Stomach (tissue), 9 donors: ENCODE data around the gene IRX1. TPM values are rescaled to one million over a fixed set of nuclear protein-coding genes. Genes with fewer than 3 reads are reported as not detected.

ENCODE experiments used
- DNase-seq, 2 donors: peaks; one replicate each; pipeline versions ENCODE4 v3.0.0 to v3.0.0-alpha.2; 2013 to 2019
- H3K27ac ChIP-seq, 5 donors: fragments of 200-600 bp in 4 of 5; sonication (generic) in 4 of 5; one replicate each; pipeline ENCODE4 v1.5.1; 2013 to 2019; ENCODE audit warnings: mild to moderate bottlenecking in 1 of 5, moderate library complexity in 1 of 5
- H3K27me3 ChIP-seq, 3 donors: fragments of 200-600 bp; sonication (generic); one replicate each; pipeline ENCODE4 v1.5.1; 2017 to 2019; ENCODE audit warnings: mixed run types in 1 of 3
- H3K36me3 ChIP-seq, 4 donors: fragments of 200-600 bp; sonication (generic); 1 replicate in 3 of 4; 2 replicates in 1 of 4; pipeline ENCODE4 v1.5.1; 2016 to 2019
- H3K4me1 ChIP-seq, 4 donors: fragments of 200-600 bp; sonication (generic); one replicate each; pipeline ENCODE4 v1.5.1; 2016 to 2019
- H3K4me3 ChIP-seq, 4 donors: fragments of 200-600 bp; sonication (generic) in 3 of 4; one replicate each; pipeline ENCODE4 v1.5.1; 2016 to 2019; ENCODE audit warnings: mild to moderate bottlenecking in 1 of 4
- H3K9me3 ChIP-seq, 4 donors: fragments of 200-600 bp; sonication (generic); one replicate each; pipeline ENCODE4 v1.5.1; 2016 to 2019
- EP300 ChIP-seq: sonication (generic); formaldehyde crosslinking; IDR thresholded peaks from one replicate; pipeline ENCODE4 v1.6.1; 2017; ENCODE audit warnings: antibody characterized with exemption
- POLR2A ChIP-seq, 4 donors: fragments of 450-650 bp; IDR thresholded peaks; one replicate each; pipeline ENCODE4 v1.6.1; 2016; ENCODE audit warnings: antibody characterized with exemption in 4 of 4, control low read depth in 2 of 4, mild to moderate bottlenecking in 1 of 4, moderate library complexity in 1 of 4
- POLR2AphosphoS5 ChIP-seq, 3 donors: sonication (generic); formaldehyde crosslinking; IDR thresholded peaks; one replicate each; pipeline ENCODE4 v1.6.1; 2016; ENCODE audit warnings: antibody characterized with exemption in 3 of 3
- WGBS, 5 donors: extraction: QIAGEN DNeasy Blood & Tissue Kit in 3 of 5; methylation state at CpG; one replicate each; pipeline versions ENCODE4 v1.1.5 to v1.1.7; 2013 to 2018; 5-methylcytosine and 5-hydroxymethylcytosine counted together
- intact Hi-C: fragments of 100-400 bp; cut with DNase I; formaldehyde crosslinking; loops from one replicate; pipeline ENCODE4 v1.15.1; 2023; ENCODE audit warnings: low total_unique reads
- polyA plus RNA-seq, 3 donors: library from polyadenylated mRNA; stranded (reverse); fragments of 200-250 nt; gene quantifications; one replicate each; pipeline ENCODE4 v1.2.3, GENCODE V29; 2013
- total RNA-seq, 5 donors: library from RNA; depleted of rRNA; stranded (reverse); fragments of >200 nt; gene quantifications; one replicate each; pipeline versions ENCODE4 v1.1.0 to v1.2.3, GENCODE V29; 2014 to 2016
- TF ChIP-seq, protein P1 (sequence below), 7 experiments: fragments of 450-650 bp in 4 of 7; fragments of 200-600 bp in 3 of 7; sonication (generic) in 3 of 7; IDR thresholded peaks; one replicate each; pipeline ENCODE4 v1.5.1; 2016 to 2019; ENCODE audit warnings: antibody characterized with exemption in 7 of 7, control low read depth in 2 of 7, mild to moderate bottlenecking in 1 of 7
- donor health status: healthy with polysubstance abuse.
- donor health status: Bipolar disorder and iron deficiency.
- donor health status: healthy.

IRX1 gene
- total and polyA plus RNA-seq, 8 donors, result 0.13 TPM; not detected in 7

DNA sequence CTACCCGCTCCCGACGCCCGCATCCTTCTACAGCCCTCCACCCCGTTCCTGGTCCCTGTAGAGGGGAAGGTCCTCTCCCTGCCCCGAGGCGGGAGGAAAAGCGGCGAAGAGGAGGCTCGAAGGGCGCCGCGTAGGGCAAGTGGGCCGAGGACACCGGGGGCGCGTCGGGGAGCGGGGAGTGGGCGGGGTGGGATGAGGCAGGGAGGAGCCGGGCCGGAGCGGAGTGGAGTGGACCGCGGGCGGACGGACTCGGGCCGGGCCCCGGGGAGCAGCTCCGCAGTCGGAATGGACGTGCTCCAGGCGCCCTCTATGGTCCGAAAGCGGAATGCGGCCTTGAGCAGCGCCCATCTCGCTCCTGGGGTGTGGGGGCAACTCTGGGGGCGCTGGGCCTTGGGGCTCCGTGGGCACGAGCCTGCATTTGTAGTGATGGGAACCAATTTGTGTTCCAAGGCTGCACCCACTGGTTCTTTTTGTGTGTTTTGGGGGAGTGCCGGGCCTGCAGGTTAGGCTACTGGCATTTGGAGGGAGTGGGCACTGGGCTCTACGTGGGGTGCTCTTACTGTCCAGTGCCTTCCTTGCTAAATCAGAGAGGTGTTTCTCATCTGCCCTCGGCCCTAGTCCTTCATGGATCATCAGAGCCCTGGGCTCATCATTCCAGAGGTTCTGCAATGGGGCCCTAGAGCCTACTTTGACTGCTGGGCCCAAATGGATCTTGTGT lies 7.3 kb downstream of the IRX1 start:
- peak; percentile 36 to 68 for DNase-seq
- H3K4me1 ChIP-seq, result peaks cover 18 to 50% (median 29%) of the 10 kb centered on the region in 4 donors
- peaks cover 0 to 19% (median 0%) of the 10 kb centered on the region in 4 donors for H3K9me3 ChIP-seq
- TF ChIP-seq POLR2A (IDR thresholded peaks at IDR 0.05), result no peak
- TF ChIP-seq, protein P1, sequence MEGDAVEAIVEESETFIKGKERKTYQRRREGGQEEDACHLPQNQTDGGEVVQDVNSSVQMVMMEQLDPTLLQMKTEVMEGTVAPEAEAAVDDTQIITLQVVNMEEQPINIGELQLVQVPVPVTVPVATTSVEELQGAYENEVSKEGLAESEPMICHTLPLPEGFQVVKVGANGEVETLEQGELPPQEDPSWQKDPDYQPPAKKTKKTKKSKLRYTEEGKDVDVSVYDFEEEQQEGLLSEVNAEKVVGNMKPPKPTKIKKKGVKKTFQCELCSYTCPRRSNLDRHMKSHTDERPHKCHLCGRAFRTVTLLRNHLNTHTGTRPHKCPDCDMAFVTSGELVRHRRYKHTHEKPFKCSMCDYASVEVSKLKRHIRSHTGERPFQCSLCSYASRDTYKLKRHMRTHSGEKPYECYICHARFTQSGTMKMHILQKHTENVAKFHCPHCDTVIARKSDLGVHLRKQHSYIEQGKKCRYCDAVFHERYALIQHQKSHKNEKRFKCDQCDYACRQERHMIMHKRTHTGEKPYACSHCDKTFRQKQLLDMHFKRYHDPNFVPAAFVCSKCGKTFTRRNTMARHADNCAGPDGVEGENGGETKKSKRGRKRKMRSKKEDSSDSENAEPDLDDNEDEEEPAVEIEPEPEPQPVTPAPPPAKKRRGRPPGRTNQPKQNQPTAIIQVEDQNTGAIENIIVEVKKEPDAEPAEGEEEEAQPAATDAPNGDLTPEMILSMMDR (IDR thresholded peaks at IDR 0.05), result peak in 2 of 7 experiments; percentile 27 to 44
- no peaks in the 10 kb centered on the region for H3K36me3 ChIP-seq
- H3K27ac ChIP-seq, result no peak overlapping the region
- H3K4me3 ChIP-seq, result peak overlapping the region in 3 of 4 donors; percentile 14 to 37 (median 16)
- WGBS, 5 donors, result 6 to 21% (median 7%) methylated on average over 7 to 45 of the region's 45 CpGs
- H3K27me3 ChIP-seq, result peaks cover 54 to 100% (median 92%) of the 10 kb centered on the region in 3 donors
- intact Hi-C loops, result no loop called here

DNA sequence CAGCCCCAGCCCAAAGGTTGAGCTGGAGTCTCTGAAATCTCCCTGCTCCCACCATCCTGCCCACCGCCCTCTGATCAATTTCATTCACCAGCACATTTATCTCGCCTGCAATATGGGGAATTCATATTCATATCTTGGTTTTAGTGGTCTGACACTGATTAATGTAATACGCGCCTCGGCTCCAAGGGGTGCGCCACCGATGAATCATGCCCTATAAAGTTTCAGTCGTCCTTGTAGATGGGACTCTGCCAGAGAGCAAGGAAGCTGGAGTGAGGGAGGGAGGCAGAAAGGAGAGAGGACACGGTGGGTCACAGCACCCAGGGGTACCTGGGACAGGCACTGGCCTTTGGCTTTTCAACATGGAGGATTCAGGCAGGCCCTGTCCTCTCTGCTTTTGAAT lies 8.9 kb downstream of the IRX1 start:
- intact Hi-C loops, result no loop called here
- TF ChIP-seq, protein P1 (IDR thresholded peaks at IDR 0.05), result no peak
- no peak for TF ChIP-seq POLR2A (IDR thresholded peaks at IDR 0.05)
- no peak overlapping the region for H3K27ac ChIP-seq
- no peaks in the 10 kb centered on the region for H3K36me3 ChIP-seq
- H3K9me3 ChIP-seq, result peaks cover 0 to 14% (median 0%) of the 10 kb centered on the region in 4 donors
- no peak for DNase-seq
- 62 to 73% (median 69%) methylated on average over 9 of the region's 9 CpGs for WGBS, 5 donors
- peaks cover 18 to 47% (median 29%) of the 10 kb centered on the region in 4 donors for H3K4me1 ChIP-seq
- peaks cover 41 to 98% (median 78%) of the 10 kb centered on the region in 3 donors for H3K27me3 ChIP-seq
- no peak overlapping the region for H3K4me3 ChIP-seq

DNA sequence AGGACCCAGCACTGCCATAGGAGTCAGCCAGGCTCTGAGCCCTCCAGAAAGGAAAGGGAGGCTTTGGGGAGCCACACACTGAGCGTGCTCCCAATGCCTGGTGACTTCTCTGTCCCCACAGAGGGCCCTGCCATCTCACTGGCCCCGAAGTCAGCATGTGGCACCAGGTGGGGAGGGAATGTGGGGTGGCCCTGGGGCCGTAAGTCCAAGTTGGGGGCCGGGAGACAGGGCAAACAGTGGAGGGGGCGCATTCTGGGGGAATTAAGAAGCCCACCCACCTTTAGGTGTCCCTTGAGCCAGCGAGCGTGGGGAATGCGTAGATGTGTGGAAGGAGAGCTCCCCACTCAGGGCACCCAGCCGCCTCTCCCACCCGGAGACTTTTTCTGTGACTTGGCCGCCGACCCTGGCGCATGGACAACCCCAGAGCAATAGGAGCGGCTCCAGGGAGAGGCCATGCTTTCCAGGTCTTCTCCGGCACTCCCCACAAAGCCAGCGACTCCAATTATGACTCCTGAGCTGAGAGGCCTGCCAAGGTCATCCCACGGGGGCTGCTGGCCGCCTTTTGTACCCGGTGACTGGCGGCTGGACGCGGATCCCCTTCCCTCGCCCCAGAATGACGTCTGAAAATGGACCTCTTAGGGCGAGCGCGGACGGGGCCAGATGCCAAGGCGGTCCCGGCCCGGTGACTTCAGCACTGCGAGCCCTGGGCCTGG lies 9.8 kb downstream of the IRX1 start:
- no peak for DNase-seq
- Histone ChIP-seq H3K27ac (no peak overlapping the region), H3K36me3 (no peaks in the 10 kb centered on the region), H3K4me3 (no peak overlapping the region), H3K9me3 (peaks cover 0 to 9% (median 0%) of the 10 kb centered on the region in 4 donors), H3K4me1 (peaks cover 18 to 37% (median 24%) of the 10 kb centered on the region in 4 donors), H3K27me3 (peaks cover 32 to 95% (median 69%) of the 10 kb centered on the region in 3 donors)
- 31 to 49% (median 44%) methylated on average over 27 to 32 of the region's 32 CpGs for WGBS, 5 donors
- no peak for TF ChIP-seq POLR2AphosphoS5 (IDR thresholded peaks at IDR 0.05)
- TF ChIP-seq POLR2A (IDR thresholded peaks at IDR 0.05), result no peak
- no peak for TF ChIP-seq EP300
- TF ChIP-seq, protein P1 (IDR thresholded peaks at IDR 0.05), result no peak
- intact Hi-C loops, result no loop called here

DNA sequence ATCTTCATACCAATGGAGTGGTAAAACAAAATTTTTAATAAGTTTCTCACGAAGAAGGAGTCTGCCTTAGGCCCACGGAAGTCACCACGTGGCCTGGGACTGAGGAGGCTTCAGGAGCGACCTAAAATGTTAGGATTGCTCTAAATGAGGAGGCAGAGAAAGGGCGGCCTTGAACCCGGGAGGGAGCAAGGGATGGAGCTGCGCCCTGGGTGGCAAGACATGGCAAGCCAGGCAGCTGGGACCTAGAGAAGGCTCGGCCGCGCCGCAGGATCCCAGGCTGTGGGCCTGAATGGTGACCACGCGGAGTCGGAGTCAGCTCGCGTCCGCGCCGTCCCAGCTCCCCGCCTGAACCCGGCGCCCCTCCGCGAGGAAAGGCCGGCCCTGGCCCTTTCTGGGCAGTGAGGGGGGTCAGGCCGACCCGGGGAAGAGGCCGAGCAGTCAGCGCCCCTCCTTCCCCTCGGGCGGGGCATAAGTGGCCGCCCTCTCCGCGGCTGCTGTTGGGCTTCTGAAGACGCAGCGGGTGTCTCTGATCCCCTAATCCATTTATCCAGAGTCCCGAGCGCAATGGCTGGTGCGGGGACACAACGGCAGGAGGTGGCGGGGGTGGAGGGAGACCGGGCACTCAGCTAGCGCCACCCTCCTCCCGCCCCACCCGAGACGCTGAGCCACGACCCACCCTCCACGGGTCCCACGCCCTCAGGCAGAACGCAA lies 10.6 kb downstream of the IRX1 start:
- Histone ChIP-seq H3K27me3 (peaks cover 24 to 92% (median 60%) of the 10 kb centered on the region in 3 donors), H3K4me3 (no peak overlapping the region), H3K4me1 (peaks cover 11 to 29% (median 17%) of the 10 kb centered on the region in 4 donors), H3K36me3 (no peaks in the 10 kb centered on the region), H3K9me3 (peaks cover 0 to 9% (median 0%) of the 10 kb centered on the region in 4 donors), H3K27ac (no peak overlapping the region)
- 7 to 13% (median 11%) methylated on average over 26 to 50 of the region's 50 CpGs for WGBS, 5 donors
- no peak for DNase-seq
- intact Hi-C loops, result no loop called here
- TF ChIP-seq POLR2A (IDR thresholded peaks at IDR 0.05) (no peak), EP300 (no peak), POLR2AphosphoS5 (IDR thresholded peaks at IDR 0.05) (no peak)
- TF ChIP-seq, protein P1 (IDR thresholded peaks at IDR 0.05), result no peak
